Choroid plexus epithelial cell (primary cell): ENCODE data around the gene KCTD3.
A peak's percentile ranks its signal among the peaks of the same experiment; 100 is the strongest.

ENCODE experiments used
- DNase-seq: peaks from one replicate; pipeline ENCODE4 v3.0.0-alpha.2; 2010; ENCODE audit warnings: low read depth
- H3K4me3 ChIP-seq: 2 replicates; pipeline ENCODE4 v1.5.1; 2011; ENCODE audit warnings: low read depth, mild to moderate bottlenecking, control low read depth, low read length, moderate library complexity
- TF ChIP-seq, protein P1 (sequence below): conservative IDR thresholded peaks from 2 replicates; pipeline ENCODE4 v1.5.1; 2011; ENCODE audit warnings: low read depth, mild to moderate bottlenecking, control low read depth, inconsistent platforms, low read length, moderate library complexity

KCTD3 gene

DNA sequence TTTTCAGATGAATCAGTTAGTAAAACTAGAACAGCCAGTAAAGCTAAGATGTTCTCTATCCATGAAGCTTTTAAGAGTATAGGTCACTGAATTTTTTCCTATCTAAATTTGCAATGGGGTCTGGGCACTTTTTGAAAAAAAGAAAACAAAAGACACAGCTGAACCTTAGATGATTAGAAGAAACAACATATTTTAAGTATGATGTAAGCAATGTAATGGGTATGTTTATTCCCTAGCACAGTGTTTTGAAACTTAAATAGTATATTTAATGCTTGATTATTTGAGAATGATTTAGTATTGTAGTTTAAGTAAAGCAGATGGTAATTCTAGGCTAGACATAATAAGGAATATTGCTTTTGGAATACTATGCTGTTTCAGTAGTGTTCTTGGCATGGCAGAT lies 36.2 kb downstream of the KCTD3 start:
- no peak overlapping the region for H3K4me3 ChIP-seq
- TF ChIP-seq, protein P1, sequence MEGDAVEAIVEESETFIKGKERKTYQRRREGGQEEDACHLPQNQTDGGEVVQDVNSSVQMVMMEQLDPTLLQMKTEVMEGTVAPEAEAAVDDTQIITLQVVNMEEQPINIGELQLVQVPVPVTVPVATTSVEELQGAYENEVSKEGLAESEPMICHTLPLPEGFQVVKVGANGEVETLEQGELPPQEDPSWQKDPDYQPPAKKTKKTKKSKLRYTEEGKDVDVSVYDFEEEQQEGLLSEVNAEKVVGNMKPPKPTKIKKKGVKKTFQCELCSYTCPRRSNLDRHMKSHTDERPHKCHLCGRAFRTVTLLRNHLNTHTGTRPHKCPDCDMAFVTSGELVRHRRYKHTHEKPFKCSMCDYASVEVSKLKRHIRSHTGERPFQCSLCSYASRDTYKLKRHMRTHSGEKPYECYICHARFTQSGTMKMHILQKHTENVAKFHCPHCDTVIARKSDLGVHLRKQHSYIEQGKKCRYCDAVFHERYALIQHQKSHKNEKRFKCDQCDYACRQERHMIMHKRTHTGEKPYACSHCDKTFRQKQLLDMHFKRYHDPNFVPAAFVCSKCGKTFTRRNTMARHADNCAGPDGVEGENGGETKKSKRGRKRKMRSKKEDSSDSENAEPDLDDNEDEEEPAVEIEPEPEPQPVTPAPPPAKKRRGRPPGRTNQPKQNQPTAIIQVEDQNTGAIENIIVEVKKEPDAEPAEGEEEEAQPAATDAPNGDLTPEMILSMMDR: no peak
- no peak for DNase-seq

DNA sequence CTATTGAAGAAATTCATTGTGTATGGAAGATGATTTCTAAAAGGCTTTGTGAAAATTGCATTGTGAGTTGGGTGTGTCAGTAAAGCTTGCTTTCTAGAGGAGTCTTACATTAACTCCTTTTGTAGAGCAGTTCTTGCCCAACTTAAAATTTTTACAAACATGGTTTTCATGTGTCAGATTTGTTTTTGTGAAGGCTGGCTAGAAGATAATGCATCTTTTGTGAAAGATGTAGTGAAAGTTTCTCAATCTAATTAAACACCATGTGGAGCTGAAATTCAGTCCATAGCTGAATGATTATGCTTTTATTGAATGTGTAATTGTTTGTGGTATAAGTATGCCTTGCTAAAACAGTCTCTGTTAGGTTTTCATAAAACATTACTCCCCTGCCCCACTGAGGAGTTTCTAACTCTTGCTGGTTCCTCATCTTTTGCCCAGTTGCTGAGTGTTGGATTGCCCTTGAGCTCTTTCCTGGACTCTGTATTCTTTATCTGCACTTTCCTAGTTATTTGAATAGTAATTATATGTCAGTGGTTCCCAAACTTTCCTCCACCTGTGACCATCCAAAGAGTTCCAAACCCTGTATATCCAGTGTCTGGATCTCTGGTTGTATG lies 38.0 kb downstream of the KCTD3 start:
- TF ChIP-seq, protein P1: no peak
- H3K4me3 ChIP-seq: no peak overlapping the region
- DNase-seq: no peak

DNA sequence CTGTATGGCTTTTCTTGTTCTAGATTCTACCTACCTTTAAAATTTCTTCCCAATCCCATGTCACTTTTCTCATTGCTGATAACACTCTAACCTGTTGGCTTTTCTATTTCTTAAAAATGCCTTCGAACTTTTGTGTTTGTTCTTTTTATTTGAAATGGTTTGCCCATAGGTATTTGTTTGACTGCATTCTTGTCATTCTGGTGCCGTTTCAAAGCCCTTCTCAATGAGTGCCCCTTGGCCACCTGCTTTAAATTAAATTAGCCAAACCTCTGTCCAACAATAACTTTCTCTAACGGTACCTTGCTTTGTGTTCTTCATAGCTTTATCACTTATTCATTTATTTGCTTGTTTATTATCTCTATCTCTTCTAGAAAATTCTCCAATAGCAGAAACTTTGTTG lies 38.9 kb downstream of the KCTD3 start:
- TF ChIP-seq, protein P1: no peak
- no peak overlapping the region for H3K4me3 ChIP-seq
- no peak for DNase-seq

DNA sequence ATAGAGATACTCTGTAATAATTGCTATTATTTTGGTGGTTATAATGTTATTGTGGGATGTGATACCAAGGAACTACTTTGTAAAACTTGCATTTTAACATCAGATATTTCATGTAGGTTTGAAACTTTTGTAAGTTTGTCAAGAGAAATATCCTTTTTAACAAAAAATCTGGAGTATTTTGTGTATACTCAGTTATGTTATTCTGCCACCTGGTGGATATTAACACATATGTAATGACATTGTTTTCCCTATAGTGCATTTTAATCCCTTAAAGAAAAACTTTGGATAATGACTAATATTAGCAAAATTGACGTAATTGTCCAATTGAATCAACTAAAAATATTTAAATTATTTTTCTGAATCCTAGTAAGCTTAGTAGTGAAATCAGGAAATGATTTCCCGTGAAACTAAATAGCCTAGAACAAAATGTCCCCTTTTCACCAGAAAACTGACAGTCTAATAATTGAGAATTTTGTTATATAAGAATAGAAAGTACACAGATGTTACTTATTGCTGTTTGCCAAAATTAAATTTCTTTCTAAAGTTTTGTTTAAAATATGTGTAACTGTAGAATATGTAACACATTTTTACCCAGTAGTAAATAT lies 39.6 kb downstream of the KCTD3 start:
- H3K4me3 ChIP-seq: no peak overlapping the region
- DNase-seq: peak; percentile 48
- TF ChIP-seq, protein P1: peak; percentile 46

DNA sequence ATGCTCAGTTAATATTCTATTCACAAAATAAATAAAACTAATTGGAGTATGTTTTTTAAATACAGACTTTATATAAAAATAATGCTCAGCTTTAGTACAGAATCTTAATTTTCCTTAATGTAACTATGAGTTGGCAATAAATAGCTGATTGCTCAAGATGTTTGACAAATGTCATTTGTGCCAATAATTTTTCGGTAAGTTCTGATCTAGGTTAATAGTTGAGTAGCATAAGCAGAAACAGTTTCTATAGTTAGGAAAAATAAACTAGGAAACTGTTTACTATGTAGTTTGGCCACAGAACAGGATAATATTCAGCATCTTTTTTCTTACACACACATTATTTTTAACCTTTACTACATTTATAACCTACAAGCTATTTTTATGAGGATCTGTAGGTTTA lies 40.3 kb downstream of the KCTD3 start:
- no peak for DNase-seq
- TF ChIP-seq, protein P1: no peak
- no peak overlapping the region for H3K4me3 ChIP-seq

DNA sequence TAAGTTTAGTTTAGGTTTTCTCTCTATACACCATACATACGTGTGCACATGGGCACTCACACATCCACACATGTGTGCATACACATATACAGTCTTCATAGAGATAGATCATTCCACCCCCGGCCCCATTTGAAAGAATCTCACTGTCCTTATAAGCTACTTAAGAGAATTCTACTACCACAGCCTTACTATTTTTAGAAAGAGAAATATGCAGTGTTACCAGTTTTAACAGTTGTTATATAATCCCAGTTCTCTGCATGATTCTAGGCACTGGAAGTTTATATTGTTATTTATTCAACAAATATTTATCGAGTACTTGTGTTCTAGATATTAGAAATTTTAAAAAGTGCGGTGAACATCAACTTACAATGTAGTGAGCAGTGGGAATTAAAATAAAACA lies 41.5 kb downstream of the KCTD3 start:
- DNase-seq: no peak
- TF ChIP-seq, protein P1: no peak
- H3K4me3 ChIP-seq: no peak overlapping the region

DNA sequence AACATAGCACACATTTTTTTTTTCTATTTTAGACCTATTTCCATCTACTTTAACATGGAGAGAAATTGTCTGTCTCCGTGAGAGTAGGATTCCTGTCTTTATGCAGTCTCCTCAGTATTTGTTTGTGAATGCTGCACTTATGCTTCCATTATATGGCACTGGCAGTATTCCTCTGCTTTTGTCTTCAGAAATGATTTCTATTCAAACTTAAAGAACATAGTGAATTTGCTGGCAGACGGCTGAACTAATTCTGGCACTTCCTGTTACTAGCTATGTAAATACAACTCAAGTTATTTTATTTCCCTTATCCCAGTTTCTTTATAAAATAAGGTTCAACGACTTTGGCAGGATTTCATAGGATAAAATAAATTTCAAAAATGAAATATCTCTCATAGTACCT lies 45.3 kb downstream of the KCTD3 start:
- TF ChIP-seq, protein P1: no peak
- no peak overlapping the region for H3K4me3 ChIP-seq
- peak; percentile 30 for DNase-seq
